Heart right ventricle (tissue), 16 donors: ENCODE measurements around the gene PHC3. TPM values are rescaled to one million over a fixed set of nuclear protein-coding genes. Genes with fewer than 3 reads are reported as not detected.
"Not testable (repeated sequence)": the region's sequence is repeated elsewhere in the genome, so short reads cannot be mapped to it uniquely, and the experiment has no call there.

Experiments used
- ATAC-seq, 8 donors: fragments of 200-7000 bp; cut with Tn5 transposase; one replicate each; pipeline ENCODE4 v1.9.1; 2020; ENCODE audit warnings: mild to moderate bottlenecking in 8 of 8, moderate library complexity in 8 of 8, moderate number of reproducible peaks in 1 of 8
- DNase-seq, 2 donors: peaks; one replicate each; pipeline ENCODE4 v3.0.0-alpha.2; 2020
- H3K27ac ChIP-seq, 10 donors: fragments of 200-600 bp; sonication (generic) in 2 of 10; one replicate each; pipeline versions ENCODE4 v1.5.0 to v1.8.0; 2020 to 2022; ENCODE audit warnings: mild to moderate bottlenecking in 3 of 10
- H3K27me3 ChIP-seq, 7 donors: fragments of 200-600 bp; one replicate each; pipeline ENCODE4 v1.8.0; 2021 to 2022; ENCODE audit warnings: mild to moderate bottlenecking in 2 of 7
- H3K36me3 ChIP-seq, 9 donors: fragments of 200-600 bp; sonication (generic) in 1 of 9; one replicate each; pipeline versions ENCODE4 v1.5.0 to v1.8.0; 2020 to 2022; ENCODE audit warnings: mild to moderate bottlenecking in 2 of 9
- H3K4me1 ChIP-seq, 9 donors: fragments of 200-600 bp; sonication (generic) in 1 of 9; one replicate each; pipeline versions ENCODE4 v1.5.0 to v1.8.0; 2020 to 2022; ENCODE audit warnings: mild to moderate bottlenecking in 4 of 9
- H3K4me3 ChIP-seq, 10 donors: fragments of 200-600 bp; sonication (generic) in 2 of 10; one replicate each; pipeline versions ENCODE4 v1.5.0 to v1.8.0; 2020 to 2022; ENCODE audit warnings: mild to moderate bottlenecking in 7 of 10, moderate library complexity in 2 of 10
- H3K9me3 ChIP-seq, 11 donors: fragments of 200-600 bp in 10 of 11; sonication (generic) in 2 of 11; one replicate each; pipeline versions ENCODE4 v1.5.0 to v1.8.0; 2013 to 2022; ENCODE audit warnings: mild to moderate bottlenecking in 2 of 11, control low read depth in 1 of 11, moderate library complexity in 1 of 11
- WGBS, 2 donors: extraction: QIAGEN DNeasy Blood & Tissue Kit; methylation state at CpG; one replicate each; pipeline ENCODE4 v1.1.7; 2013; ENCODE audit warnings: inconsistent platforms in 1 of 2; 5-methylcytosine and 5-hydroxymethylcytosine counted together
- intact Hi-C, 10 donors: fragments of 100-400 bp; cut with DNase I; formaldehyde crosslinking; loops; one replicate each; pipeline versions ENCODE4 v1.11.1 to v1.14.2; 2022
- polyA plus RNA-seq, 2 donors: library from polyadenylated mRNA; stranded (reverse); fragments of 200-250 nt; gene quantifications; one replicate each; pipeline ENCODE4 v1.2.3, GENCODE V29; 2013
- total RNA-seq, 10 donors: library from RNA; stranded (reverse); fragmentation: NEBNext Ultra II Directional in 3 of 10; extraction: Animal tissue kit (Norgen Biotek cat#: 25700) in 3 of 10; gene quantifications; one replicate each; pipeline versions ENCODE4 v1.2.1 to v1.2.4, GENCODE V29; 2021 to 2023
- TF ChIP-seq, protein P1 (sequence below), 9 donors: fragments of 200-600 bp; sonication (generic) in 2 of 9; IDR thresholded peaks; one replicate each; pipeline versions ENCODE4 v1.5.0 to v1.8.0; 2021 to 2022; ENCODE audit warnings: antibody characterized with exemption in 9 of 9, mild to moderate bottlenecking in 5 of 9, moderate library complexity in 1 of 9
- donor health status: Arrhythmogenic right ventricular cardiomyopathy.
- donor health status: ischemic (EF 13 %, LVEDD 7.1; RV severe dilation, severe dysfunction).
- donor health status: healthy with polysubstance abuse.
- donor health status: DM: no; HTN: yes; CAD: no.
- donor health status: DM: no; HTN: no; CAD: no.
- donor health status: ischemic (EF 25% LVEDD 6.9; RV normal size, moderate dysfunction).
- donor health status: ischemic (EF 25% LVEDD 5.7; RV mildly dilated, moderate dysfunction).
- donor health status: healthy.
- donor health status: DM: yes; HTN: yes; CAD: no.
- donor health status: Ischemic cardiomyopathy.
- donor health status: ischemic (EF 35%, LVEDD 5.7; RV mildly dilated, moderate dysfunction).
- donor health status: nonischemic (EF 11% LVEDD 7.7; RV severe dilation, severe dysfunction).
- donor health status: DM: yes; HTN: yes; CAD: no.
- donor health status: PGD.
- donor health status: ischemic (EF 29% LVEDD 5.4; RV normal size, mild dysfunction).
- donor health status: nonischemic (EF 23%, LVEDD 6.1; RV moderate dilation, normal function).

Gene PHC3
- total and polyA plus RNA-seq, 12 donors: 2.4 to 70.8 (median 55.3) TPM

DNA sequence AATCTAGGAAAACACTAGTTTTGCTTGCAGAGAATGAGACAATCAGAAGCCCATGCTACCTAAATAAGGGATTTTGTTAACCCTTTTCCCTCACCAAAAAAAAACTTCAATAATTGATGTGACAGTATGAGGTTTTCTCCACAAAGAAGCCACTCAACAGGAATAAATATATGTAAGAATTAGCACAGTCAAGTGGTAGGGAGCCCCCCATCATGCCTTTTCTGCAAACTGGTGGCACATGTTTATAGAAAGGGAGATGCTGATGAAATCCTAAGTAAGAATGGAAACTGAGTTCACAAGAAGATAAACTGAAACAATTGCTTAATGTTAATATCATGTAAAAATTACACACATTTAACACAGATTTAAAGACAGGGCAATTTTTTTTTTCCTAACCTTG, 51.0 kb downstream of the PHC3 start:
- TF ChIP-seq, protein P1, sequence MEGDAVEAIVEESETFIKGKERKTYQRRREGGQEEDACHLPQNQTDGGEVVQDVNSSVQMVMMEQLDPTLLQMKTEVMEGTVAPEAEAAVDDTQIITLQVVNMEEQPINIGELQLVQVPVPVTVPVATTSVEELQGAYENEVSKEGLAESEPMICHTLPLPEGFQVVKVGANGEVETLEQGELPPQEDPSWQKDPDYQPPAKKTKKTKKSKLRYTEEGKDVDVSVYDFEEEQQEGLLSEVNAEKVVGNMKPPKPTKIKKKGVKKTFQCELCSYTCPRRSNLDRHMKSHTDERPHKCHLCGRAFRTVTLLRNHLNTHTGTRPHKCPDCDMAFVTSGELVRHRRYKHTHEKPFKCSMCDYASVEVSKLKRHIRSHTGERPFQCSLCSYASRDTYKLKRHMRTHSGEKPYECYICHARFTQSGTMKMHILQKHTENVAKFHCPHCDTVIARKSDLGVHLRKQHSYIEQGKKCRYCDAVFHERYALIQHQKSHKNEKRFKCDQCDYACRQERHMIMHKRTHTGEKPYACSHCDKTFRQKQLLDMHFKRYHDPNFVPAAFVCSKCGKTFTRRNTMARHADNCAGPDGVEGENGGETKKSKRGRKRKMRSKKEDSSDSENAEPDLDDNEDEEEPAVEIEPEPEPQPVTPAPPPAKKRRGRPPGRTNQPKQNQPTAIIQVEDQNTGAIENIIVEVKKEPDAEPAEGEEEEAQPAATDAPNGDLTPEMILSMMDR (IDR thresholded peaks at IDR 0.05): no peak
- intact Hi-C loops: no loop called here
- H3K9me3 ChIP-seq: peaks cover 0 to 12% (median 3%) of the 10 kb centered on the region in 11 donors
- H3K4me1 ChIP-seq: peaks cover 0 to 8% (median 0%) of the 10 kb centered on the region in 9 donors
- ATAC-seq (no peak), DNase-seq (no peak)
- peaks cover 0 to 93% (median 38%) of the 10 kb centered on the region in 9 donors for H3K36me3 ChIP-seq
- no peak overlapping the region for H3K27ac ChIP-seq
- H3K27me3 ChIP-seq: no peaks in the 10 kb centered on the region
- no peak overlapping the region for H3K4me3 ChIP-seq

DNA sequence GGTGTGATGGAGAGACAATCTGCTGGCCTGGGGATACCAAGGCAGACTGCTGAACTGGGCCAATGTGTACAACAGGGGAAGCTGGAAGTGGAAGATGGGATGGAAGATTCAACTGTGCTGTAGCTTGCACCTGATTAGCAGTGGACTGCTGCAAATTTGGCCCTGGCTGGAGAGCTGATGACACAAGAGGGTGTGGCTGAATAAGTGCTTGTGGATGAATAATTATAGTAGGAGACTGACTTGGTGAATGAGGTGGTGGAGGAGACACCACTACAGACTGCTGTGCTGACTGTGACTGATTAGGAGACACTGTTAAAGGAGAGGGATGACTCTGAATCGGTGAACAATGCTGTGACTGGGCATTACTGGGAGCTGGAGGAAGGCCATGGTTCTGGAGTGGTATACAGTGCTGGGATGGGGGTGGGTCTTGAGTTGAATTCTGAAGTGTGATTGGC, 52.5 kb downstream of the PHC3 start:
- H3K4me1 ChIP-seq: peaks cover 0 to 8% (median 0%) of the 10 kb centered on the region in 9 donors
- H3K27ac ChIP-seq: no peak overlapping the region
- TF ChIP-seq, protein P1 (IDR thresholded peaks at IDR 0.05): no peak
- peaks cover 0 to 91% (median 33%) of the 10 kb centered on the region in 9 donors for H3K36me3 ChIP-seq
- DNase-seq (no peak), ATAC-seq (peak in 5 of 8 donors; percentile 29 to 64 (median 49))
- H3K27me3 ChIP-seq: no peaks in the 10 kb centered on the region
- WGBS, 2 donors: 86 to 88% methylated on average over 1 of the region's 1 CpG
- intact Hi-C loops: no loop called here
- no peak overlapping the region for H3K4me3 ChIP-seq
- H3K9me3 ChIP-seq: peaks cover 0 to 12% (median 3%) of the 10 kb centered on the region in 11 donors

DNA sequence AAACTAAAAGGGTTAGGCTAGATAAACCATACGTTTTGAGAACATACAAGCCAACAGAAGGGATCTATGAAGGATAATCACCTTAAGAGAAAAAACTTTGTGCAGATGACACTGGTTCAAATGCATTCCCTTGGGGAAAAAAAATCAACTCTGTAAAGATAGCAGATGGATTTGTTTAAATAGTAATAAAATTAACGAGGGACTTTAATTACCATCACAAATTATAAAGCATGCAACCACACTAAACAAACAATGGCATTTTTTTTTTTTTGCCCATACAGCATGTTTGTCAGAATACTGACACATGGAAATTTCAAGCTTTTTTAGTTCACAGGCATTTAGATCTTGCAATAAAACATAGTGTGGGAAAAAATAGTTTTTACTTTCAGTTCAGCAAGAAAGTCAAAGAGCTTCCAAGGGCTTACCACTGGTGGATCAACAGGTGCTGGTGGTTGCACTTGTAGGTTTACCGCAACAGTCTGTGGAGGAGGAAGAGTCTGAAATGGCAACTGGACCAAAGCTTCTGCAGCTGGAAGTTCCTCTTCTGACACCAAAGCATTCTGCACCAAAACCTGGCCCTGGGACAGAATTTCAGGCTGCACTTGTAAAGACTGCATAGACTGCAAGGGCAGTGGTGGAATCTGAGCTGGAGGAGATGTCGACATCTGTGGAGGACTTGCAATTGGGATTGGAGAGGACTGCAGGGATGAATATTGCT, 53.1 kb downstream of the PHC3 start:
- no peak overlapping the region for H3K4me3 ChIP-seq
- H3K27me3 ChIP-seq: no peaks in the 10 kb centered on the region
- H3K36me3 ChIP-seq: peaks cover 0 to 91% (median 32%) of the 10 kb centered on the region in 9 donors
- WGBS, 2 donors: 88% methylated on average over 4 of the region's 4 CpGs
- intact Hi-C loops: no loop called here
- TF ChIP-seq, protein P1 (IDR thresholded peaks at IDR 0.05): no peak
- H3K27ac ChIP-seq: no peak overlapping the region
- H3K9me3 ChIP-seq: peaks cover 0 to 12% (median 3%) of the 10 kb centered on the region in 11 donors
- ATAC-seq (no peak), DNase-seq (no peak)
- H3K4me1 ChIP-seq: peaks cover 0 to 8% (median 0%) of the 10 kb centered on the region in 9 donors

DNA sequence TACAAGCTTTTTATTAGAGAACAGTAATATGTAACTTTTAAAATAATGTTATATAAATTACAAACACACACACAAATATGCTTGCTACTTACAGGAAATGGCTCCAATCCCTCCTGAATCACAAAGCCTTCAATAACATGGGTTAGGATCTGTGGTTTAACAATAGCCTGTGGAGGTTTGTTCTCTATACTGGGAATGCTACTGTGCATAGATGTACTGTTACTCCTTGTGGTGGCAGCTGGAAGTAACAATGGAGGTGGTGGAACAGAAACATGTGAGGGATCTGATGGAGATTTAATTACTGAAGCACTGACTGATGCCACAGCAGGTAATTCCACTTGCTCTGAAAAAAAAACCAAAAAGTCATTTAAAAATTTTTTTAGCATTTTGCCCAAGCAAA, 64.4 kb downstream of the PHC3 start:
- H3K9me3 ChIP-seq: no peaks in the 10 kb centered on the region
- intact Hi-C loops: no loop called here
- DNase-seq (no peak), ATAC-seq (no peak)
- no peaks in the 10 kb centered on the region for H3K4me1 ChIP-seq
- H3K4me3 ChIP-seq: no peak overlapping the region
- TF ChIP-seq, protein P1 (IDR thresholded peaks at IDR 0.05): peak in 1 of 9 donors; percentile 8
- no peaks in the 10 kb centered on the region for H3K27me3 ChIP-seq
- H3K36me3 ChIP-seq: peaks cover 0 to 100% (median 74%) of the 10 kb centered on the region in 9 donors
- no peak overlapping the region for H3K27ac ChIP-seq

DNA sequence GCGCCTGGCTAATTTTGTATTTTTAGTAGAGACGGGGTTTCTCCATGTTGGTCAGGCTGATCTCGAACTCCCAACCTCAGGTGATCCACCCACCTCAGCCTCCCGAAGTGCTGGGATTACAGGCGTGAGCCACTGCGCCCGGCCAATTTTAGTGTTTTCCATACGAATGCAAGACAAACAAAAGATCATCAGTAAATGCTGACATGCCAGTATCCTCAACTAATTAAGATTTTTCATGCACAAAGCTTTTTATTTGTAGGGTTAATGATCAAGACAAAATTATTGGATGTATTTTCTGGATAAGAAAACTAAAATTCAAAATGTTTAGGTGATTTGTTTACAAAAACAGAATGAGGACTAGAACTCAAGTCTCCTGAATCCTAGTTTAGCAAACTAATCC, 67.4 kb downstream of the PHC3 start:
- Histone ChIP-seq H3K36me3 (peaks cover 0 to 100% (median 49%) of the 10 kb centered on the region in 9 donors), H3K4me1 (peaks cover 0 to 11% (median 0%) of the 10 kb centered on the region in 9 donors)
- H3K27me3 ChIP-seq, intact Hi-C loops, H3K9me3 ChIP-seq, ATAC-seq, DNase-seq, H3K27ac ChIP-seq, H3K4me3 ChIP-seq: not testable (repeated sequence)
- WGBS, 2 donors: 98 to 99% methylated on average over 8 of the region's 8 CpGs
